Duodenal mucosa (tissue), 2 donors: Measurements from ENCODE around the gene SMYD3.

Experiments
- H3K27ac ChIP-seq: one replicate; pipeline ENCODE4 v1.7.0; 2013; ENCODE audit warnings: low read depth, low read length
- H3K27me3 ChIP-seq, 2 donors: one replicate each; pipeline ENCODE4 v1.7.0; 2013; ENCODE audit warnings: low read length in 2 of 2, control low read depth in 1 of 2; ENCODE audit not compliant: insufficient read depth in 2 of 2, control insufficient read depth in 1 of 2
- H3K36me3 ChIP-seq, 2 donors: one replicate each; pipeline ENCODE4 v1.7.0; 2013; ENCODE audit warnings: low read length in 2 of 2, control low read depth in 1 of 2; ENCODE audit not compliant: insufficient read depth in 2 of 2, control insufficient read depth in 1 of 2
- H3K4me1 ChIP-seq, 2 donors: one replicate each; pipeline ENCODE4 v1.7.0; 2013; ENCODE audit warnings: low read length in 2 of 2, control low read depth in 1 of 2; ENCODE audit not compliant: insufficient read depth in 2 of 2, control insufficient read depth in 1 of 2
- H3K4me3 ChIP-seq, 2 donors: one replicate each; pipeline ENCODE4 v1.7.0; 2013; ENCODE audit warnings: low read length in 2 of 2, low read depth in 1 of 2
- H3K9ac ChIP-seq, 2 donors: one replicate each; pipeline ENCODE4 v1.7.0; 2013; ENCODE audit warnings: low read length in 2 of 2, low read depth in 1 of 2
- H3K9me3 ChIP-seq, 2 donors: one replicate each; pipeline ENCODE4 v1.7.0; 2013; ENCODE audit warnings: low read length in 2 of 2, control low read depth in 1 of 2; ENCODE audit not compliant: control insufficient read depth in 1 of 2

Gene SMYD3

GRCh38 chr1:246008363-246008831 is 498.7 kb downstream of the SMYD3 start:
- Histone ChIP-seq H3K36me3 (no peaks in the 10 kb centered on the region), H3K4me1 (peaks cover 0 to 10% of the 10 kb centered on the region in 2 donors), H3K9me3 (no peaks in the 10 kb centered on the region), H3K9ac (no peak overlapping the region), H3K27me3 (no peaks in the 10 kb centered on the region), H3K4me3 (peak overlapping the region in 1 of 2 donors; percentile 17), H3K27ac (no peak overlapping the region)

GRCh38 chr1:246005067-246005466 is 502.0 kb downstream of the SMYD3 start:
- Histone ChIP-seq H3K9ac (no peak overlapping the region), H3K36me3 (no peaks in the 10 kb centered on the region), H3K9me3 (no peaks in the 10 kb centered on the region), H3K27ac (no peak overlapping the region), H3K4me3 (no peak overlapping the region), H3K4me1 (peaks cover 0 to 10% of the 10 kb centered on the region in 2 donors), H3K27me3 (no peaks in the 10 kb centered on the region)

GRCh38 chr1:246004301-246004700 is 502.8 kb downstream of the SMYD3 start:
- Histone ChIP-seq H3K9me3 (no peaks in the 10 kb centered on the region), H3K27ac (no peak overlapping the region), H3K27me3 (no peaks in the 10 kb centered on the region), H3K9ac (no peak overlapping the region), H3K4me1 (peaks cover 0 to 10% of the 10 kb centered on the region in 2 donors), H3K36me3 (no peaks in the 10 kb centered on the region), H3K4me3 (no peak overlapping the region)

- no peak overlapping the region for H3K4me3 ChIP-seq
- no peaks in the 10 kb centered on the region for H3K36me3 ChIP-seq
- H3K4me1 ChIP-seq, result peaks cover 0 to 10% of the 10 kb centered on the region in 2 donors
- no peaks in the 10 kb centered on the region for H3K9me3 ChIP-seq
- H3K27ac ChIP-seq, result no peak overlapping the region
- no peaks in the 10 kb centered on the region for H3K27me3 ChIP-seq
- no peak overlapping the region for H3K9ac ChIP-seq
Observed at GRCh38 chr1:246003442-246003730, 503.7 kb downstream of the SMYD3 start.

GRCh38 chr1:246002725-246003441 is 504.2 kb downstream of the SMYD3 start:
- H3K27me3 ChIP-seq, result no peaks in the 10 kb centered on the region
- H3K4me3 ChIP-seq, result no peak overlapping the region
- no peak overlapping the region for H3K27ac ChIP-seq
- H3K9ac ChIP-seq, result no peak overlapping the region
- peaks cover 0 to 10% of the 10 kb centered on the region in 2 donors for H3K4me1 ChIP-seq
- H3K9me3 ChIP-seq, result no peaks in the 10 kb centered on the region
- H3K36me3 ChIP-seq, result no peaks in the 10 kb centered on the region

GRCh38 chr1:246001837-246002230 is 505.2 kb downstream of the SMYD3 start:
- Histone ChIP-seq H3K9me3 (no peaks in the 10 kb centered on the region), H3K9ac (no peak overlapping the region), H3K4me1 (peaks cover 0 to 10% of the 10 kb centered on the region in 2 donors), H3K4me3 (no peak overlapping the region), H3K36me3 (no peaks in the 10 kb centered on the region), H3K27me3 (no peaks in the 10 kb centered on the region), H3K27ac (no peak overlapping the region)

GRCh38 chr1:246001142-246001836 is 505.8 kb downstream of the SMYD3 start:
- Histone ChIP-seq H3K27ac (no peak overlapping the region), H3K4me3 (no peak overlapping the region), H3K9me3 (no peaks in the 10 kb centered on the region), H3K9ac (no peak overlapping the region), H3K4me1 (peaks cover 0 to 10% of the 10 kb centered on the region in 2 donors), H3K27me3 (no peaks in the 10 kb centered on the region), H3K36me3 (no peaks in the 10 kb centered on the region)

- no peaks in the 10 kb centered on the region for H3K9me3 ChIP-seq
- no peaks in the 10 kb centered on the region for H3K36me3 ChIP-seq
- H3K27me3 ChIP-seq, result no peaks in the 10 kb centered on the region
- H3K9ac ChIP-seq, result no peak overlapping the region
- no peak overlapping the region for H3K4me3 ChIP-seq
- H3K4me1 ChIP-seq, result peaks cover 0 to 10% of the 10 kb centered on the region in 2 donors
- H3K27ac ChIP-seq, result no peak overlapping the region
Observed at GRCh38 chr1:246000638-246001015, 506.5 kb downstream of the SMYD3 start.

- no peak overlapping the region for H3K4me3 ChIP-seq
- H3K27me3 ChIP-seq, result no peaks in the 10 kb centered on the region
- H3K9ac ChIP-seq, result no peak overlapping the region
Observed at GRCh38 chr1:245999697-246000637, 507.1 kb downstream of the SMYD3 start.

More at GRCh38 chr1:245999697-246000637, 507.1 kb downstream of the SMYD3 start:
- H3K9me3 ChIP-seq, result no peaks in the 10 kb centered on the region
- H3K36me3 ChIP-seq, result no peaks in the 10 kb centered on the region
- peaks cover 0 to 10% of the 10 kb centered on the region in 2 donors for H3K4me1 ChIP-seq
- H3K27ac ChIP-seq, result no peak overlapping the region
